Ishikawa (cell line): ENCODE measurements around the gene CCL18.

ENCODE experiments used
- CEBPB ChIP-seq: IDR thresholded peaks from 2 replicates; pipeline ENCODE4 v1.6.1; 2012
- CREB1 ChIP-seq: IDR thresholded peaks from 2 replicates; pipeline ENCODE4 v1.6.1; 2012; ENCODE audit warnings: low read depth
- EGR1 ChIP-seq: IDR thresholded peaks from 2 replicates; pipeline ENCODE4 v1.6.1; 2012
- EP300 ChIP-seq: IDR thresholded peaks from 2 replicates; pipeline ENCODE4 v1.6.1; 2012; ENCODE audit warnings: borderline replicate concordance
- FOXM1 ChIP-seq: IDR thresholded peaks from 2 replicates; pipeline ENCODE4 v1.6.1; 2012; ENCODE audit warnings: low read depth, borderline replicate concordance
- NFIC ChIP-seq: IDR thresholded peaks from 2 replicates; pipeline ENCODE4 v1.6.1; 2012
- RAD21 ChIP-seq: IDR thresholded peaks from 2 replicates; pipeline ENCODE4 v1.6.1; 2012; ENCODE audit warnings: low read depth
- TAF1 ChIP-seq: IDR thresholded peaks from 2 replicates; pipeline ENCODE4 v1.6.1; 2012; ENCODE audit warnings: low read depth, mild to moderate bottlenecking
- TCF12 ChIP-seq: IDR thresholded peaks from 2 replicates; pipeline ENCODE4 v1.6.1; 2012; ENCODE audit warnings: low read depth
- TEAD4 ChIP-seq: IDR thresholded peaks from 2 replicates; pipeline ENCODE4 v1.6.1; 2012
- YY1 ChIP-seq: IDR thresholded peaks from 2 replicates; pipeline ENCODE4 v1.6.1; 2012; ENCODE audit warnings: low read depth
- ZBTB7A ChIP-seq: IDR thresholded peaks from 2 replicates; pipeline ENCODE4 v1.6.1; 2012; ENCODE audit warnings: low read depth
- TF ChIP-seq, protein P1 (sequence below): IDR thresholded peaks from 2 replicates; pipeline ENCODE4 v1.6.1; 2012; ENCODE audit warnings: low read depth, mild to moderate bottlenecking
- TF ChIP-seq, protein P2 (sequence below): IDR thresholded peaks from 2 replicates; pipeline ENCODE4 v1.6.1; 2012
- TF ChIP-seq, protein P3 (sequence below): IDR thresholded peaks from 2 replicates; pipeline ENCODE4 v1.6.1; 2012

Gene CCL18

DNA sequence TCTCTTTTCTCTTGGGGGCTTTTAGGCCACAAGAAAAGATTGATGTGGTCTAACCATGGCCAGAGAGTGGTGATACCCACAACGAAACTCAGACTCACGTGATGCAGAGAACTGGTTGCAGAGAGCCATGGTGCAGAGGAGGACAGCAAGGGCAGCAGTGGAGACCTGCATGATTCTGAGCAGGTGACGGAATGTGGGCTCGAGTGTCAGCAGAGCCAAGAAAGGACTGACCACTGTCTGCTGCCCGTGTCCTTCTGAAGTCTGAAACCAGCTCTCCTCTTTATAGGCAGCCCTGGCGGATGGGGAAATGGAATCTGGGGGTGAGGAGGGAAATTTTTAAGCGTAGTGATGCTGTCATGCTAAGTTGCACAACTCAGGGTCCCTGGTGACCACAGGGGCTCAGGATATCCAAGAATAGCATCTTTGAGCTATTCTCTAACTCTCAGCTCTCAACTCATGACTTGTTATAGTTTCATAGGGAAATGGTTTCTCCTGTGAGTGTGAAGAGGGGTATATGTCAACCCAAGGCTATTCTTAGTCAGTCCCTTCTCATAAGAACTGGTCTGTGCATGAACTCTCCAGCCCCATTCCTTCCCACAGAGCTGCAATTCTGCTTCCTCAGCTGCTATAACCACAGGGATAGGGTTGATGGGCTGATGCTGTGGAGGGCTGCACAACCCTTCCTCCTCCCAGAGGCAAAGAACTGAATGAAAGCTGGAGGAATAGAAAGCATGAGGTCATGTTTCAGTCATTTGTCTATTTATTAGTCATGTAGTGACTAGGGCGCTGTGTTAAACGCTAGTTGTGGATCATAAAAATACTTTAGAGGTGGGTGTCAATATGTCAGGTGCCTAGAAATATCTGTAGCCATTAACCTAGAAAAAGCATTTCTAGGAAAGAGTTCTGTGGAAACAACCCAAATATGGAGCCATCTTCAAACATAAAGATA, 26.1 kb downstream of the CCL18 start, which contains the start of gene CCL3:
TSS of gene CCL3 (minus strand) at position 256 of the 949 bp plus-strand sequence. CDS start at position 171, 85 bp downstream.
- no peak for TF ChIP-seq NFIC
- TF ChIP-seq, protein P1, sequence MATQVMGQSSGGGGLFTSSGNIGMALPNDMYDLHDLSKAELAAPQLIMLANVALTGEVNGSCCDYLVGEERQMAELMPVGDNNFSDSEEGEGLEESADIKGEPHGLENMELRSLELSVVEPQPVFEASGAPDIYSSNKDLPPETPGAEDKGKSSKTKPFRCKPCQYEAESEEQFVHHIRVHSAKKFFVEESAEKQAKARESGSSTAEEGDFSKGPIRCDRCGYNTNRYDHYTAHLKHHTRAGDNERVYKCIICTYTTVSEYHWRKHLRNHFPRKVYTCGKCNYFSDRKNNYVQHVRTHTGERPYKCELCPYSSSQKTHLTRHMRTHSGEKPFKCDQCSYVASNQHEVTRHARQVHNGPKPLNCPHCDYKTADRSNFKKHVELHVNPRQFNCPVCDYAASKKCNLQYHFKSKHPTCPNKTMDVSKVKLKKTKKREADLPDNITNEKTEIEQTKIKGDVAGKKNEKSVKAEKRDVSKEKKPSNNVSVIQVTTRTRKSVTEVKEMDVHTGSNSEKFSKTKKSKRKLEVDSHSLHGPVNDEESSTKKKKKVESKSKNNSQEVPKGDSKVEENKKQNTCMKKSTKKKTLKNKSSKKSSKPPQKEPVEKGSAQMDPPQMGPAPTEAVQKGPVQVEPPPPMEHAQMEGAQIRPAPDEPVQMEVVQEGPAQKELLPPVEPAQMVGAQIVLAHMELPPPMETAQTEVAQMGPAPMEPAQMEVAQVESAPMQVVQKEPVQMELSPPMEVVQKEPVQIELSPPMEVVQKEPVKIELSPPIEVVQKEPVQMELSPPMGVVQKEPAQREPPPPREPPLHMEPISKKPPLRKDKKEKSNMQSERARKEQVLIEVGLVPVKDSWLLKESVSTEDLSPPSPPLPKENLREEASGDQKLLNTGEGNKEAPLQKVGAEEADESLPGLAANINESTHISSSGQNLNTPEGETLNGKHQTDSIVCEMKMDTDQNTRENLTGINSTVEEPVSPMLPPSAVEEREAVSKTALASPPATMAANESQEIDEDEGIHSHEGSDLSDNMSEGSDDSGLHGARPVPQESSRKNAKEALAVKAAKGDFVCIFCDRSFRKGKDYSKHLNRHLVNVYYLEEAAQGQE, result no peak
- TF ChIP-seq TCF12, result no peak
- TF ChIP-seq, protein P2, sequence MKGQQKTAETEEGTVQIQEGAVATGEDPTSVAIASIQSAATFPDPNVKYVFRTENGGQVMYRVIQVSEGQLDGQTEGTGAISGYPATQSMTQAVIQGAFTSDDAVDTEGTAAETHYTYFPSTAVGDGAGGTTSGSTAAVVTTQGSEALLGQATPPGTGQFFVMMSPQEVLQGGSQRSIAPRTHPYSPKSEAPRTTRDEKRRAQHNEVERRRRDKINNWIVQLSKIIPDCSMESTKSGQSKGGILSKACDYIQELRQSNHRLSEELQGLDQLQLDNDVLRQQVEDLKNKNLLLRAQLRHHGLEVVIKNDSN, result no peak

DNA sequence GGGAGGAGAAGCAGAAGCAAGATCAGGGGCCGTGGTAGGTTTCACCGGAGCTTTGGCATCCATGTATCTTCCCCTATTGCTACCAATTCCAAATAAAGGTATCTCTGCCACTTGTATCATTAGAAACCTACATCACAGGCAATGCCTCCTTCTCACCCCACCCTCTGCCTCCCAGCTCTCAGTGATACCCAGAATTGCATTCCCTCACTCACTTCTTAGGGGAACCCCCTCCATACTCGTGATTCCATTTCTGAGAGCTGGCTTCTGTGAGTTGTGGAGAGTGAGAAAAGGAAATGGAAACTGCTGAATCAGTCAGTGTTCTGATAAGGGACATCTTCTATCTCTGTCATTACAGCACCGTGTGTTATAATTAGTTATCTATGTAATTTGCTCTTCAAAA, 28.2 kb downstream of the CCL18 start:
- no peak for TF ChIP-seq CREB1
- no peak for TF ChIP-seq TCF12
- TF ChIP-seq EP300, result no peak
- no peak for TF ChIP-seq ZBTB7A
- TF ChIP-seq FOXM1, result no peak
- TF ChIP-seq TEAD4, result no peak
- TF ChIP-seq, protein P1, result no peak
- no peak for TF ChIP-seq YY1
- no peak for TF ChIP-seq NFIC
- no peak for TF ChIP-seq TAF1
- no peak for TF ChIP-seq RAD21
- TF ChIP-seq, protein P2, result no peak

DNA sequence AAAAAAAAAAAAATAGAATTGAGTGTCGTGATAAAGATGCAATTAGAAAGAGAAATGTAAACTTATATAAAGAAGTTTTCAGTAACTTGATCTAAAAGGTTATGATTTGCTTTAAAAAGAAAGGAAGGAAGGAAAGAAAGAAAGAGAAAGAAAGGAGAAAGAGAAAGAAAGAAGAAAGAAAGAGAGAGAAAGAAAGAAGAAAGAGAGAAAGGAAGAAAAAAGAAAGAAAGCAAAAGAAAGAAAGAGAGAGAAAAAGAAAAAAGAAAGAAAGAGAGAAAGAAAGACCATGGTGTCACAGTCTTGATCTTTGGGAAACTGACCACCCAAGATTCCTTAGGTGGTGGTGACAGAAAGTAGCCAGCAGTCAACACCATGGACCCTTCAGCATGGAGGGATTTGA, 30.2 kb downstream of the CCL18 start:
- no peak for TF ChIP-seq EP300
- no peak for TF ChIP-seq EGR1
- TF ChIP-seq, protein P3, sequence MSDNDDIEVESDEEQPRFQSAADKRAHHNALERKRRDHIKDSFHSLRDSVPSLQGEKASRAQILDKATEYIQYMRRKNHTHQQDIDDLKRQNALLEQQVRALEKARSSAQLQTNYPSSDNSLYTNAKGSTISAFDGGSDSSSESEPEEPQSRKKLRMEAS, result no peak
- no peak for TF ChIP-seq ZBTB7A
- no peak for TF ChIP-seq TCF12

DNA sequence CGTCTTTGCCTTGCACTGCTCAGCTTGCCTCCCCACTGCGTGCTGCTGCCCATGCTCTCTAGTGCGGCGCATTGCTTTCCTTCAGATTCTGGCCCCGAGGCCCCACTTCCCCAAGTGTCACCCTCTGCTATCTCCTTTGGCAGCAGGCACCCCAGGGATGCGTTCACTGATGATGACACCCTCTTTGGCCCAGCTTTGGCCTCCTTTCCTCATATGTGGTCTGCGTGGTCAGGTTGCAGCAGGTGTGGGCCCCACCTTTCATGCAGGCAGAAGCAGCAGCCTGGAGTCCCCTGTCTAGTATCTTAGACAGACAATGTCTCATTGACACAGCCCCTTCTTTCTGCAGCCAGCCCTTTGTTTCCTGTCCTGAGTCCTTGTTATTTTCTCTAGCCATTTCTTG, 30.7 kb downstream of the CCL18 start:
- TF ChIP-seq ZBTB7A, result no peak

DNA sequence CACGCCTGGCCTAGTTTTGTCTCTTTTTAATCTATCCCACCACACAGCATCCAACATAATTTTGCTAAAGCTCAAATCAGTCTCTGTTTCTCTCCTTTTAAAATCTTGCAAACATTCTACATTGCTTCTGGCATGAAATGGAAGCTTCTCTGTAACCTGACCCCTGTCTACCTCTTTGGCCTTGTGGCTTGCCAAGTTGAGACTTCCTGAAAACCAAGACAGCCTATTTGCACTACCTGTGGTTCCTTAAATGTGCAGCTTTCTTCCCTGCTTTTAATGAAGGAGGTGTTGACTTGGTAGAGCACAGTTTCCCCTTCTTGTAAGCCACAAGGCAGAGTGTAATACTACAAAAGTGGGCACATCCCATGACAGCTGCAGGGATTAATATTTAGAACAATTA, 31.9 kb downstream of the CCL18 start:
- TF ChIP-seq CEBPB (no peak), TEAD4 (no peak), TAF1 (no peak)
- TF ChIP-seq, protein P1, result no peak
